ENCODE measurements around the gene CNP. TPM values are rescaled to one million over a fixed set of nuclear protein-coding genes. Genes with fewer than 3 reads are reported as not detected.

Gene CNP
- total RNA-seq (2021; fragmentation: NEBNext Ultra II Directional; extraction: Animal tissue kit (Norgen Biotek cat#: 25700)): 60.6 and 64.2 TPM in 2 replicates
- polyA plus RNA-seq (2011; rRNA removed): 21.9 and 43.3 TPM in 2 replicates
- polyA plus RNA-seq (2011; cell fraction: cytosol; rRNA removed): 31.8 TPM
- 43.7 TPM for polyA plus RNA-seq (2011; cell fraction: nucleus; rRNA removed)
- 33.1 to 53.1 TPM (median 45.5 TPM) in 4 replicates for polyA plus RNA-seq (2012, experiment 1 of 2)
- 41.2 TPM for polyA plus RNA-seq (2012, experiment 2 of 2)
- 29.7 TPM for polyA plus RNA-seq (2013, experiment 1 of 2)
- polyA plus RNA-seq (2013, experiment 2 of 2): 28.7 TPM
- polyA minus RNA-seq (2011; rRNA and poly(A)+ RNA removed): 77.8 and 84.7 TPM in 2 replicates
- polyA minus RNA-seq (2011; cell fraction: cytosol; rRNA and poly(A)+ RNA removed): 41.2 TPM
- polyA minus RNA-seq (2011; cell fraction: nucleus; rRNA and poly(A)+ RNA removed): 33.4 TPM
- long read RNA-seq, experiment 1, full-length matches to known transcripts: 7 of 31 reads
- long read RNA-seq, experiment 1, partial matches to known transcripts: 24 of 31 reads
- long read RNA-seq, experiment 1, other reads (novel, unspliced or antisense): 0 of 31 reads
- long read RNA-seq, experiment 2: 0 reads

DNA sequence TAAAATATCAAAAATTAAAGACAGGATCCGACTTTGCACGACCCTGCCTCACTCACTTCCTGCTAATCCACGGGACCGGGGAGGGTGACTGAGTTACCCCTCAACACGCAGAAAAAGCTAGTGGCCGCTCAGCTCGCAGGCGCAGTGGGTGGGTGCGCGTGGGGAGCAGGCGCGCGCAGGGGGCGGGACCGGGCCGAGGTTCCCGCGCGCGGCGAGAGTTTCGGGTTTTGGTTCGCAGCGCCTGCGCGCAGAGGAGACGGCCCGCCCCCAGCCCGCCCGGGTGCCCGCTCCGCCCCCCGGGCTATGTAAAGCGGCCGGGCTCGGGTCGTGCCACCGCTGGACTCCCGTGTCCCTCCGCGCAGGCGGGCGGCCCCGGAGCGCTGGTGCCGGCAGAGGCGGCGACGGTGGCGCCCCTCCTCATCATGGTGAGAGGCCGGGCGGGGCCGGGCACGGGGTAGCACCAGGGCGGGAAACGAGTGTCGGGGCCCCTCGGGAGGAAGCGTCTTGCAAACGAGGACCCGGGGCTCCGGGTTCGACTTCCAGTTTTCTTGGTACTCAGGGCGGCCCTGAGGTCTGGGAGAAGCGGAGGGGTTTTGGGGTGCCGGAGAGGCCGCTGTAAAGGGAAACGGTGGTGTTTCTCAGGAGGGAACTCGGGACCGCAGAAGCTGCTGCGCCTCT is at the start of gene CNP:
CNP (plus strand) TSS at position 333 of the 678 bp plus-strand sequence; CDS start at position 423, 90 bp downstream.
- FAIRE-seq (no peak), DNase-seq (ENCODE audit: low read depth in 1 of 2, low spot score in 2 of 2) (peak in 1 of 2 experiments; percentile 90)
- no peak within 1 kb of the TSS for H2BK5ac ChIP-seq (ENCODE audit: low read depth, low read length)
- POLR2A ChIA-PET (ENCODE audit: partially characterized antibody): interaction anchor here (0.6 to 6.3 kb wide), 24 partner anchors 9 to 707 kb away, joined by 3 to 67 read pairs (median 4); partner anchors contain the start of genes ACLY, DNAJC7, EIF1 and NKIRAS2
- H4K91ac ChIP-seq (replicated peaks; ENCODE audit: insufficient read length, low read length): peak within 1 kb of the TSS; percentile 45
- no peaks in the 10 kb centered on the region for H3K9me3 ChIP-seq (ENCODE audit: insufficient read depth in 2 of 2, low read depth in 1 of 2, low read length in 1 of 2)
- H3K36me3 ChIP-seq (ENCODE audit: control insufficient read depth in 2 of 4, insufficient read depth in 4 of 4, low read length in 3 of 4): peaks cover 0 to 4% (median 2%) of the 10 kb centered on the region in 4 experiments; a peak in 1 of 8 replicates
- H3K4me1 ChIP-seq (replicated peaks in 1 of 4; ENCODE audit: control insufficient read depth in 3 of 4, insufficient read depth in 4 of 4, low read length in 3 of 4): peaks cover 0 to 10% (median 5%) of the 10 kb centered on the region in 4 experiments; a peak in 6 of 7 replicates
- H3K9ac ChIP-seq (replicated peaks in 1 of 4; ENCODE audit: extremely low read depth in 1 of 4, low read depth in 3 of 4, low read length in 3 of 4): peak within 1 kb of the TSS; percentile 69 to 88 (median 73)
- H4K20me1 ChIP-seq (replicated peaks in 1 of 2; ENCODE audit: control insufficient read depth in 1 of 2, insufficient read depth in 2 of 2, low read length in 2 of 2): peaks cover 0 to 10% of the 10 kb centered on the region in 2 experiments
- 0 out of 2 replicates have a peak within 1 kb of the TSS, but pooled peaks have one; percentile 40 for H2BK15ac ChIP-seq (ENCODE audit: low read length)
- no peaks in the 10 kb centered on the region for H3K79me2 ChIP-seq (ENCODE audit: control insufficient read depth in 1 of 2, insufficient read depth in 2 of 2, low read length in 2 of 2)
- 3% methylated on average over 19 of the region's 71 CpGs; no CpG with 5 or more reads in 1 of the 2 experiments for WGBS, 2 experiments (ENCODE audit: extremely low coverage in 1 of 2, insufficient coverage in 1 of 2, insufficient read length in 1 of 2, insufficient replicate concordance in 2 of 2, low coverage in 1 of 2, low lambda C conversion rate in 2 of 2, missing lambda C conversion rate in 1 of 2)
- H2BK120ac ChIP-seq (replicated peaks; ENCODE audit: low read depth, low read length): peak within 1 kb of the TSS; percentile 69
- no peaks in the 10 kb centered on the region for H3K27me3 ChIP-seq (replicated peaks in 1 of 4; ENCODE audit: control insufficient read depth in 3 of 4, extremely low read depth in 1 of 4, insufficient read depth in 3 of 4, low read length in 3 of 4)
- peak within 1 kb of the TSS; percentile 86 to 95 for H3K4me2 ChIP-seq (ENCODE audit: insufficient read depth in 1 of 2, low read depth in 2 of 2, low read length in 2 of 2)
- CTCF ChIA-PET (ENCODE audit: partially characterized antibody): interaction anchor here (0.8 to 11.6 kb wide), 13 partner anchors 8 to 165 kb away, joined by 3 to 205 read pairs (median 3); partner anchors contain the start of genes ACLY and NKIRAS2
- H3K56ac ChIP-seq (replicated peaks; ENCODE audit: insufficient read length, low read depth, low read length): peak within 1 kb of the TSS; percentile 60
- H4K5ac ChIP-seq (ENCODE audit: insufficient read length, low read depth, low read length): peak within 1 kb of the TSS; percentile 50
- no peak within 1 kb of the TSS for H3K14ac ChIP-seq (ENCODE audit: insufficient read length)
- H3K4me3 ChIP-seq (ENCODE audit: extremely low read depth in 1 of 4, insufficient read depth in 2 of 4, low read depth in 3 of 4, low read length in 4 of 4): peak within 1 kb of the TSS; percentile 71 to 96 (median 78)
- H3K4ac ChIP-seq (replicated peaks; ENCODE audit: insufficient read length, low read depth, low read length): peak within 1 kb of the TSS; percentile 32
- peak within 1 kb of the TSS; percentile 93 for H4K8ac ChIP-seq (ENCODE audit: extremely low read depth, insufficient read depth, low read length)
- H2AFZ ChIP-seq (ENCODE audit: low read length): no peak within 1 kb of the TSS
- H3K23ac ChIP-seq (ENCODE audit: insufficient read length): no peak within 1 kb of the TSS
- peak within 1 kb of the TSS; percentile 32 for H3K18ac ChIP-seq (ENCODE audit: extremely low read depth, low read length)
- peaks cover 3% of the 10 kb centered on the region; the same call in 1 of the 2 replicates for H3K79me1 ChIP-seq (ENCODE audit: low read depth, low read length)
- H2AK5ac ChIP-seq (ENCODE audit: low read depth, low read length): 0 out of 2 replicates have a peak within 1 kb of the TSS, but pooled peaks have one; percentile 58
- H3K27ac ChIP-seq (ENCODE audit: low read depth, low read length): peak within 1 kb of the TSS; percentile 65
- peaks cover 8% of the 10 kb centered on the region; the same call in 1 of the 2 replicates for H3K23me2 ChIP-seq (ENCODE audit: low read depth, low read length)
- no peak within 1 kb of the TSS; the same call in 1 of the 2 replicates for H2BK12ac ChIP-seq (ENCODE audit: low read depth, low read length)
- no peak within 1 kb of the TSS for H2BK20ac ChIP-seq (ENCODE audit: low read length)
- TF ChIP-seq SP1 (IDR thresholded peaks at IDR 0.05; ENCODE audit: low read depth, low read length) (no peak), SAP30 (IDR thresholded peaks at IDR 0.05; ENCODE audit: insufficient read depth, insufficient replicate concordance, low read length) (no peak), BCL11A (IDR thresholded peaks at IDR 0.05; ENCODE audit: low read depth in 2 of 2, low read length in 2 of 2) (no peak), TAF1 (IDR thresholded peaks at IDR 0.05; ENCODE audit: low read depth, low read length) (peak; percentile 72), CEBPB (IDR thresholded peaks at IDR 0.05; ENCODE audit: low read depth, low read length) (no peak)
- TF ChIP-seq, protein P1, sequence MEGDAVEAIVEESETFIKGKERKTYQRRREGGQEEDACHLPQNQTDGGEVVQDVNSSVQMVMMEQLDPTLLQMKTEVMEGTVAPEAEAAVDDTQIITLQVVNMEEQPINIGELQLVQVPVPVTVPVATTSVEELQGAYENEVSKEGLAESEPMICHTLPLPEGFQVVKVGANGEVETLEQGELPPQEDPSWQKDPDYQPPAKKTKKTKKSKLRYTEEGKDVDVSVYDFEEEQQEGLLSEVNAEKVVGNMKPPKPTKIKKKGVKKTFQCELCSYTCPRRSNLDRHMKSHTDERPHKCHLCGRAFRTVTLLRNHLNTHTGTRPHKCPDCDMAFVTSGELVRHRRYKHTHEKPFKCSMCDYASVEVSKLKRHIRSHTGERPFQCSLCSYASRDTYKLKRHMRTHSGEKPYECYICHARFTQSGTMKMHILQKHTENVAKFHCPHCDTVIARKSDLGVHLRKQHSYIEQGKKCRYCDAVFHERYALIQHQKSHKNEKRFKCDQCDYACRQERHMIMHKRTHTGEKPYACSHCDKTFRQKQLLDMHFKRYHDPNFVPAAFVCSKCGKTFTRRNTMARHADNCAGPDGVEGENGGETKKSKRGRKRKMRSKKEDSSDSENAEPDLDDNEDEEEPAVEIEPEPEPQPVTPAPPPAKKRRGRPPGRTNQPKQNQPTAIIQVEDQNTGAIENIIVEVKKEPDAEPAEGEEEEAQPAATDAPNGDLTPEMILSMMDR (IDR thresholded peaks at IDR 0.05; ENCODE audit: control extremely low read depth in 1 of 3, insufficient read depth in 1 of 3, low read depth in 1 of 3, low read length in 3 of 3): no peak

Measured in H1 (cell line).